HG02678 (cell line): ENCODE data around the gene GOLGA2.
"Not testable (repeated sequence)": the region's sequence is repeated elsewhere in the genome, so short reads cannot be mapped to it uniquely, and the experiment has no call there.

Source experiments
- ATAC-seq: cut with Tn5 transposase; IDR thresholded peaks from one replicate; pipeline ENCODE4 v1.9.1; 2021; ENCODE audit warnings: mild to moderate bottlenecking, moderate library complexity; ENCODE audit not compliant: unreplicated experiment

Gene GOLGA2

GRCh38 chr9:128293091-128293490, 17.3 kb upstream of the GOLGA2 start:
- ATAC-seq: no peak

- ATAC-seq: no peak
Measured at GRCh38 chr9:128292009-128292408, 16.2 kb upstream of the GOLGA2 start.

- no peak for ATAC-seq
Measured at GRCh38 chr9:128288273-128289004, 12.6 kb upstream of the GOLGA2 start.

- no peak for ATAC-seq
Measured at GRCh38 chr9:128286440-128286839, 10.6 kb upstream of the GOLGA2 start.

GRCh38 chr9:128285033-128285784, 9.4 kb upstream of the GOLGA2 start:
- no peak for ATAC-seq

GRCh38 chr9:128282500-128282899, 6.7 kb upstream of the GOLGA2 start:
- ATAC-seq: no peak

- no peak for ATAC-seq
Measured at GRCh38 chr9:128280084-128280622, 4.3 kb upstream of the GOLGA2 start.

GRCh38 chr9:128279088-128280073, 3.6 kb upstream of the GOLGA2 start:
- not testable (repeated sequence) for ATAC-seq

GRCh38 chr9:128276574-128277270, 915 bp upstream of the GOLGA2 start:
- ATAC-seq: no peak

GRCh38 chr9:128276008-128276573, 284 bp upstream of the GOLGA2 start, which contains the start of gene SWI5:
SWI5 (plus strand) TSS chr9:128276276.
- peak; percentile 98 for ATAC-seq

GRCh38 chr9:128274245-128274644, 1.6 kb downstream of the GOLGA2 start:
- ATAC-seq: no peak

GRCh38 chr9:128271512-128271911, 4.3 kb downstream of the GOLGA2 start:
- ATAC-seq: no peak

- ATAC-seq: no peak
Measured at GRCh38 chr9:128271112-128271511, 4.7 kb downstream of the GOLGA2 start.

GRCh38 chr9:128266868-128267590, 8.8 kb downstream of the GOLGA2 start:
- ATAC-seq: no peak

GRCh38 chr9:128265348-128265847, 10.4 kb downstream of the GOLGA2 start:
- ATAC-seq: no peak

GRCh38 chr9:128262687-128263086, 13.1 kb downstream of the GOLGA2 start:
- ATAC-seq: no peak

- no peak for ATAC-seq
Measured at GRCh38 chr9:128260340-128260739, 15.5 kb downstream of the GOLGA2 start.

- no peak for ATAC-seq
Measured at GRCh38 chr9:128259156-128259555, 16.7 kb downstream of the GOLGA2 start.

- no peak for ATAC-seq
Measured at GRCh38 chr9:128258326-128258725, 17.5 kb downstream of the GOLGA2 start.
